ENCODE measurements around the gene RPUSD4. TPM values are rescaled to one million over a fixed set of nuclear protein-coding genes. Genes with fewer than 3 reads are reported as not detected.

RPUSD4 gene
- total and polyA plus RNA-seq, 2 experiments from 2014 or later: 12.1 to 21.3 TPM

GRCh38 chr11:126152586-126152985 is 58.9 kb downstream of the RPUSD4 start:
- no peak overlapping the region for H2AFZ ChIP-seq
- no peak overlapping the region for H3K4me2 ChIP-seq (ENCODE audit: unreplicated experiment)
- no peak overlapping the region for H3K27ac ChIP-seq
- no peaks in the 10 kb centered on the region for H3K79me2 ChIP-seq (ENCODE audit: insufficient read depth)
- TF ChIP-seq EZH2phosphoT487 (IDR thresholded peaks at IDR 0.05; ENCODE audit: insufficient read depth, low read depth) (no peak), EZH2 (IDR thresholded peaks at IDR 0.05; ENCODE audit: insufficient read depth, poor library complexity, severe bottlenecking) (no peak)
- no peaks in the 10 kb centered on the region for H3K4me1 ChIP-seq (ENCODE audit: insufficient read depth)
- no peaks in the 10 kb centered on the region for H3K27me3 ChIP-seq (replicated peaks; ENCODE audit: insufficient read depth)
- H3K36me3 ChIP-seq (ENCODE audit: low read depth): no peaks in the 10 kb centered on the region
- H3K9ac ChIP-seq: no peak overlapping the region
- H3K9me3 ChIP-seq (ENCODE audit: low read depth): no peaks in the 10 kb centered on the region
- H3K9me2 ChIP-seq (ENCODE audit: insufficient read depth): no peaks in the 10 kb centered on the region
- no peak overlapping the region for H3K4me3 ChIP-seq
- H4K20me1 ChIP-seq (ENCODE audit: insufficient read depth): no peaks in the 10 kb centered on the region
- in situ Hi-C loops (cut with MboI): no loop called here
- no peak for DNase-seq
- H3F3A ChIP-seq (ENCODE audit: insufficient read depth): no peaks in the 10 kb centered on the region

GRCh38 chr11:126152152-126152551 is 59.3 kb downstream of the RPUSD4 start:
- H3K9ac ChIP-seq: no peak overlapping the region
- TF ChIP-seq EZH2phosphoT487 (IDR thresholded peaks at IDR 0.05; ENCODE audit: insufficient read depth, low read depth) (no peak), EZH2 (IDR thresholded peaks at IDR 0.05; ENCODE audit: insufficient read depth, poor library complexity, severe bottlenecking) (no peak)
- no peak overlapping the region for H3K4me3 ChIP-seq
- H3K4me1 ChIP-seq (ENCODE audit: insufficient read depth): no peaks in the 10 kb centered on the region
- no peak overlapping the region for H3K27ac ChIP-seq
- H3K9me2 ChIP-seq (ENCODE audit: insufficient read depth): no peaks in the 10 kb centered on the region
- H2AFZ ChIP-seq: no peak overlapping the region
- no peaks in the 10 kb centered on the region for H3K36me3 ChIP-seq (ENCODE audit: low read depth)
- in situ Hi-C loops (cut with MboI): no loop called here
- H3K9me3 ChIP-seq (ENCODE audit: low read depth): no peaks in the 10 kb centered on the region
- no peaks in the 10 kb centered on the region for H3F3A ChIP-seq (ENCODE audit: insufficient read depth)
- no peak overlapping the region for H3K4me2 ChIP-seq (ENCODE audit: unreplicated experiment)
- no peak for DNase-seq
- no peaks in the 10 kb centered on the region for H3K79me2 ChIP-seq (ENCODE audit: insufficient read depth)
- 53 to 59% methylated on average over 1 of the region's 1 CpG for WGBS, 2 experiments (ENCODE audit: low coverage in 1 of 2, low lambda C conversion rate in 2 of 2, missing lambda C conversion rate in 2 of 2)
- H3K27me3 ChIP-seq (replicated peaks; ENCODE audit: insufficient read depth): no peaks in the 10 kb centered on the region
- no peaks in the 10 kb centered on the region for H4K20me1 ChIP-seq (ENCODE audit: insufficient read depth)

Small RNA genes within 50 kb of the gene (small RNA-seq; reads per million reads assigned to genes)
- gene AP001893.2 (ENCODE audit: low read depth, low replicate concordance) (not detected), gene RN7SL351P (ENCODE audit: low read depth, low replicate concordance) (not detected), gene RNU4-86P (ENCODE audit: low read depth, low replicate concordance) (not detected)

Other genes starting within 250 kb of the RPUSD4 start
- 8.6 and 10.3 TPM in 2 replicates for gene CDON, start 148.8 kb downstream of the RPUSD4 start, total RNA-seq (2014; rRNA removed; shearing (Covaris generic))
- gene CDON, start 148.8 kb downstream of the RPUSD4 start, polyA plus RNA-seq (2016; fragmentation: Nextera tagmentation; extraction: Ambion mirVana): 2.2 and 2.7 TPM in 2 replicates
- gene FAM118B, start 132 bp upstream of the RPUSD4 start, total RNA-seq (2014; rRNA removed; shearing (Covaris generic)): 23.1 and 25.4 TPM in 2 replicates
- 29.5 and 30.5 TPM in 2 replicates for gene FAM118B, start 132 bp upstream of the RPUSD4 start, polyA plus RNA-seq (2016; fragmentation: Nextera tagmentation; extraction: Ambion mirVana)
- 142 and 151 TPM in 2 replicates for gene SRPRA, start 57.2 kb upstream of the RPUSD4 start, total RNA-seq (2014; rRNA removed; shearing (Covaris generic))
- 122 and 125 TPM in 2 replicates for gene SRPRA, start 57.2 kb upstream of the RPUSD4 start, polyA plus RNA-seq (2016; fragmentation: Nextera tagmentation; extraction: Ambion mirVana)
- 14.1 and 22.0 TPM in 2 replicates for gene FOXRED1, start 57.5 kb upstream of the RPUSD4 start, total RNA-seq (2014; rRNA removed; shearing (Covaris generic))
- 9.0 and 9.3 TPM in 2 replicates for gene FOXRED1, start 57.5 kb upstream of the RPUSD4 start, polyA plus RNA-seq (2016; fragmentation: Nextera tagmentation; extraction: Ambion mirVana)
- 3.8 TPM in 2 replicates for gene TIRAP, start 71.4 kb upstream of the RPUSD4 start, total RNA-seq (2014; rRNA removed; shearing (Covaris generic))
- 2.8 and 3.2 TPM in 2 replicates for gene TIRAP, start 71.4 kb upstream of the RPUSD4 start, polyA plus RNA-seq (2016; fragmentation: Nextera tagmentation; extraction: Ambion mirVana)
- gene DCPS, start 92.4 kb upstream of the RPUSD4 start, total RNA-seq (2014; rRNA removed; shearing (Covaris generic)): 12.1 and 12.4 TPM in 2 replicates
- gene DCPS, start 92.4 kb upstream of the RPUSD4 start, polyA plus RNA-seq (2016; fragmentation: Nextera tagmentation; extraction: Ambion mirVana): 26.1 and 30.1 TPM in 2 replicates
- 26.7 and 53.3 TPM in 2 replicates for gene ST3GAL4, start 144.0 kb upstream of the RPUSD4 start, total RNA-seq (2014; rRNA removed; shearing (Covaris generic))
- 27.3 and 30.5 TPM in 2 replicates for gene ST3GAL4, start 144.0 kb upstream of the RPUSD4 start, polyA plus RNA-seq (2016; fragmentation: Nextera tagmentation; extraction: Ambion mirVana)